BLaER1 (cell line): ENCODE results near the gene WDFY1.

Source experiments
- H3K27ac ChIP-seq: shearing (Covaris generic); formaldehyde crosslinking; 2 replicates; pipeline ENCODE4 v1.8.1; 2022
- H3K27me3 ChIP-seq: shearing (Covaris generic); formaldehyde crosslinking; 2 replicates; pipeline ENCODE4 v1.8.1; 2022
- H3K36me3 ChIP-seq: shearing (Covaris generic); formaldehyde crosslinking; 2 replicates; pipeline ENCODE4 v1.8.1; 2022
- H3K4me1 ChIP-seq: shearing (Covaris generic); formaldehyde crosslinking; 2 replicates; pipeline ENCODE4 v1.8.1; 2022
- H3K4me2 ChIP-seq: shearing (Covaris generic); formaldehyde crosslinking; 2 replicates; pipeline ENCODE4 v1.8.1; 2022
- H3K4me3 ChIP-seq: shearing (Covaris generic); formaldehyde crosslinking; 2 replicates; pipeline ENCODE4 v1.8.1; 2022
- H3K9ac ChIP-seq: shearing (Covaris generic); formaldehyde crosslinking; 2 replicates; pipeline ENCODE4 v1.8.1; 2022
- H3K9me3 ChIP-seq: shearing (Covaris generic); formaldehyde crosslinking; 2 replicates; pipeline ENCODE4 v1.8.1; 2022
- H4K20me1 ChIP-seq: shearing (Covaris generic); formaldehyde crosslinking; 2 replicates; pipeline ENCODE4 v1.8.1; 2022
- Cebpa-rat ChIP-seq: shearing (Covaris generic); IDR thresholded peaks from 2 replicates; pipeline ENCODE4 v1.8.1; 2022

The WDFY1 gene

DNA sequence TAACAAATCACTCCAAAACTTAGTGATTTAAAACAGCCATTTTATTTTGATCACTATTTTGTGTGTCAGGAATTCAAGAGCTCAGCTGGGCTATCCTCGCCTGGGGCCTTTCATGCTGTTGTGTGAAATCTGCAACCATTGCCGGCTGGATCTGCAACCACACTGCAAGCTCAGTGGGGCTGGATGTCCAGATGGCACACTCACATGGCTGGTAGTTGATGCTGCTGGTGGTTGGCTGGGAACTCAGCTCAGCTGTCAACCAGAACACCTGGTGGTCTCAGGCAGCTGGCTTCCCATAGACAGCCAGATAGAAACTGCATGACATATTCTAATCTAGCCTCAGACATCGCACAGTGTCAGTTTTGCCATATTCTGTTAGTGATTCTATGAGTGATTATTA is 77.1 kb downstream of the WDFY1 start:
- Histone ChIP-seq H4K20me1 (no peaks in the 10 kb centered on the region), H3K4me2 (no peak overlapping the region), H3K36me3 (peaks cover 17% of the 10 kb centered on the region), H3K9me3 (no peaks in the 10 kb centered on the region), H3K27ac (no peak overlapping the region), H3K9ac (no peak overlapping the region), H3K27me3 (no peaks in the 10 kb centered on the region), H3K4me3 (no peak overlapping the region), H3K4me1 (peaks cover 23% of the 10 kb centered on the region)
- no peak for TF ChIP-seq Cebpa-rat

DNA sequence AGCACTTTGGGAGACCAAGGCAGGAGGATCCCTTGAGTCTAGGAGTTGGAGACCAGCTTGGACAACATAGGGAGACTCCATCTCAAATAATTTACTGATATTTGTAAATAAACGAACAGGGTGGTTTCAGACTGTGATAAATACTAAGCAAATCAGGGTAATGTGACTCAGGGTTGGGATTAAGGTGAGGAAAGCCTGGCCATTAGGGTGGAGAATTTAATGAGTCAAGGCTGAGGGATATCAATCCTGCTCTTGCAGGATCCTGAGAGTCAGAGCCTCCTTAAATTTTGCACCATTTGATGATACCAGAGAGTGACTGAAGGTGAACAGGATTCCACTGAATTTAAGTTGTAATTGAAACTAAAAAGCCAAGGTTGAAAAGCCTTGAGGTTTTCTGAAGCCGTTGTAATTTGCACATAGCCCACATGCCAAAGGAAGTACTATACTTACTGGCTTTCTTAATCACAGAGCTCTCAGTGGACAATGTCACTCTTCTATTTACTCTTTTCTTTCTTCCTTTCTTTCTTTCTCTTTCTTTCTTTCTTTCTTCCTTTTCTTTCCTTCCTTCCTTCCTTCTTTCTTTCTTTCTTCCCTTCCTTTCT is 79.1 kb downstream of the WDFY1 start:
- H3K9ac ChIP-seq, result no peak overlapping the region
- H3K27ac ChIP-seq, result no peak overlapping the region
- H3K9me3 ChIP-seq, result no peaks in the 10 kb centered on the region
- no peak overlapping the region for H3K4me3 ChIP-seq
- peak overlapping the region; percentile 34 for H3K4me2 ChIP-seq
- H3K36me3 ChIP-seq, result peaks cover 10% of the 10 kb centered on the region
- no peaks in the 10 kb centered on the region for H4K20me1 ChIP-seq
- peaks cover 23% of the 10 kb centered on the region for H3K4me1 ChIP-seq
- no peak for TF ChIP-seq Cebpa-rat
- no peaks in the 10 kb centered on the region for H3K27me3 ChIP-seq

DNA sequence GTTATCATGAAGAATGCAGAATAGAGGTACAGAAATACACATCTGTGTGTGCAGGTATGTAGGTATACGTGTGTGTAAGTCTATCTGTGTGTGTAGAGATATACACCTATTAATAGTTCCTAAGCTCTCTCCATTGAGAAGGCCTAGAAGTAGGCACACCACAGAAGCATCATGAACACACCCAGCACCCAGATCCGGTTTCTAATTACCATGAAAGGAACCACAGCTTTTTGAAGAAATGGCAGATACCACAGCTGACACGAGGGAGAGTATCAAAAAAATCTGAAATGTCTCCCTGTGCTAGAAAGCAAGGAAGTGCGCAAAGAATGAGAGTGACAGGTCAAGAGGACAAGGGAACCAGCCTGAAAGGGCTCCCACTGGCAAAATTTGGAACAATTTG is 80.0 kb downstream of the WDFY1 start:
- TF ChIP-seq Cebpa-rat, result no peak
- H3K4me1 ChIP-seq, result peaks cover 23% of the 10 kb centered on the region
- H3K4me3 ChIP-seq, result no peak overlapping the region
- H4K20me1 ChIP-seq, result no peaks in the 10 kb centered on the region
- no peak overlapping the region for H3K9ac ChIP-seq
- H3K36me3 ChIP-seq, result peaks cover 2% of the 10 kb centered on the region
- H3K27ac ChIP-seq, result no peak overlapping the region
- no peaks in the 10 kb centered on the region for H3K9me3 ChIP-seq
- peak overlapping the region; percentile 34 for H3K4me2 ChIP-seq
- H3K27me3 ChIP-seq, result no peaks in the 10 kb centered on the region

DNA sequence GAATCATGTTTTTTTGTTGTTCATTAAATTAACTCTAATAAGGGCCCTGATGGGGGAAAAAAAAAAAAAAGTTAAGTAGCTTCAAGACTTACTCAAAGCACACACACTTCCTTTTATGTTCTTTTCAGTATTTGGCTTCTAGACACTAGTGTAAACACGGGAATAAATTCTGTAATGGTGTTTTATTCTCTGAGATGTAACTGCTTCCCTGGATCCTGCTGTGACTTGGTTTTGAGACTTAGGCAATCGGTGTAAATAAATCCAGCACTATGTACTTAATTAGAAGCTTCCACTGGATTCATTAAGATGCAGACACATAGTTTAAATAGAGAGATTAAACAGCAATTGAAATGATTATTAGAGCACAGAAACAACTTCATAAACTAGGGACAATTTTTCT is 81.6 kb downstream of the WDFY1 start:
- Histone ChIP-seq H3K9ac (no peak overlapping the region), H3K4me2 (no peak overlapping the region), H3K27ac (no peak overlapping the region), H3K4me1 (peaks cover 23% of the 10 kb centered on the region), H4K20me1 (no peaks in the 10 kb centered on the region), H3K4me3 (no peak overlapping the region), H3K9me3 (no peaks in the 10 kb centered on the region), H3K27me3 (no peaks in the 10 kb centered on the region), H3K36me3 (no peaks in the 10 kb centered on the region)
- TF ChIP-seq Cebpa-rat, result no peak

DNA sequence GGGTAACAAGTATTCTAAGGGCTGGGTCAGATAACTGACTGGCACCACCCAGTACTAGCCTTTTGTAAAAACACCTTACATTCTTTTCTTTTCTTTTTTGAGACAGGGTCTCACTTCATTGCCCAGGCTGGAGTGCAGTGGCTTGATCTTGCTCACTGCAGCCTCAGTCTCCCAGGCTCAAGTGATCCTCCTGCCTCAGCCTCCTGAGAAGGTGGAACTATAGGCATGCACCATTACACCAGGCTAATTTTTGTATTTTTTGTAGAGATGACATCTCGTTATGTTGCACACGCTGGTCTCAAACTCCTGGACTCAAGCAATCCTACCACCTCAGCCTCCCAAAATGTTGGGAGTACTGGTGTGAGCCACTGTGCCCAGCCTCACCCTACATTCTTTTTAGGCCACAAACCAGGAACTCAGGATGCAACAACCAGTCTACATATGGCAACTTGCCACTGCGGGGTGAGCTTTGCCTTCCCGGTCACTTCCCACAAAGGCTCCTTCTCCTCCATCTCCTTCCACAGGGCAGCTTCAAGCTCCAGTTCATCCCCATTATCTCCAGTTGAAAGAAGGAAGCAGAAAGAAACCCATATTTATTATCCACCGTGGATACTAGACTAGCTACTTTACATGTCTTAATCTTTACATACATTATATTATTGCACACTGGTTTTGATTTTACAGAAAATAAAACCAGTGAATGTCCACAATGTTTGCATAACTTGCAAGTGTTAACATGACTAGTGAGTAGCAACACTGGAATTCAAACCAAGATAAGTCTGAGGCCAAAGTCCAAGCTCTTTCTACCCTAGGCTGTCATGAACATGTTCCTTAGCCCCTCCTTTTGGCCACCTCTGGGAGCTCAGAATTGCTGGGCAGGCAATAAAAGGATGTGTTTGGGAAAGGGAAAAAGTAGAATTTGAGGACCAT is 84.1 kb downstream of the WDFY1 start:
- H3K27ac ChIP-seq, result no peak overlapping the region
- H3K27me3 ChIP-seq, result no peaks in the 10 kb centered on the region
- no peaks in the 10 kb centered on the region for H4K20me1 ChIP-seq
- H3K4me2 ChIP-seq, result no peak overlapping the region
- H3K9me3 ChIP-seq, result no peaks in the 10 kb centered on the region
- H3K4me1 ChIP-seq, result peaks cover 22% of the 10 kb centered on the region
- H3K36me3 ChIP-seq, result no peaks in the 10 kb centered on the region
- no peak for TF ChIP-seq Cebpa-rat
- no peak overlapping the region for H3K9ac ChIP-seq
- H3K4me3 ChIP-seq, result no peak overlapping the region

DNA sequence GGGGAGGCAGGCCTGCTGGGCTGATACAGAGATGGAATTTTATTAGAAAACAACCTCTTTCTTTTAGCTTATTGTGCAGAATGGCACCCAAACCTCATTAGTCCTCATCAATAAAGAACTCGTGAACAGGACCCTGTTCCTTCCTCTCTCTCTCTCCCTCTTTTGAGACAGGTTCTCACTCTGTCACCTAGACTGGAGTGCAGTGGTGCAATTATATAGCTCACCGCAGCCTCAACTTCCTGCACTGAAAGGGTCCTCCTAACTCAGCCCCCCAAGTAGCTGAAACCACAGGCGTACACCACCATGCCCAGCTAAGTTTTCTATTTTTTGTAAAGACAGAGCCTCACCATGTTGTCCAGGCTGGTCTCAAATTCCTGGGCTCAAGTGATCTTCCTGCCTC is 86.1 kb downstream of the WDFY1 start:
- H3K4me3 ChIP-seq, result no peak overlapping the region
- peaks cover 6% of the 10 kb centered on the region; the same call in 1 of the 2 replicates for H3K36me3 ChIP-seq
- no peak overlapping the region for H3K9ac ChIP-seq
- H3K27ac ChIP-seq, result no peak overlapping the region
- TF ChIP-seq Cebpa-rat, result no peak
- no peaks in the 10 kb centered on the region for H3K27me3 ChIP-seq
- no peak overlapping the region for H3K4me2 ChIP-seq
- no peaks in the 10 kb centered on the region for H4K20me1 ChIP-seq
- peaks cover 7% of the 10 kb centered on the region for H3K4me1 ChIP-seq
- no peaks in the 10 kb centered on the region for H3K9me3 ChIP-seq

DNA sequence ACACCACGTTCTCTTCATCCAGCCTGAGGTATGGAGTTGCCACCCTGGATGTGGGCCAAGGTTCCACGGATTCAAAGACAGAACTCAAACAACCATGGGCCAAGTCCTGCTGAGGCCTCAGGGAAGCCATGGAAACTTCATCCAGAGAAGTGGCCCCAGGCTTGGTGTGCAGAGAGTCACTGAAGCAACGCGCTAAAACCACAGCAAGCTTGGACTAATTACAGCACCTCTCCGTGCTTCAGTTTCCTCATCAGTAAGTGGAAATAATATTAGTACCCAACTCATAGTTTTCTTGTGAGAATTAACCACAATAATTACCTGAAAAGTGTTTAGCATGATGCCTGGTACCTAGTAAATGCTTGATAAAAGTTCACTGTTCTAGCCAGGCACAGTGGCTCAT is 88.6 kb downstream of the WDFY1 start:
- H3K4me1 ChIP-seq, result peaks cover 7% of the 10 kb centered on the region
- no peak overlapping the region for H3K27ac ChIP-seq
- H3K9ac ChIP-seq, result no peak overlapping the region
- TF ChIP-seq Cebpa-rat, result no peak
- H3K9me3 ChIP-seq, result no peaks in the 10 kb centered on the region
- peaks cover 14% of the 10 kb centered on the region; the same call in 1 of the 2 replicates for H3K36me3 ChIP-seq
- H4K20me1 ChIP-seq, result no peaks in the 10 kb centered on the region
- no peaks in the 10 kb centered on the region for H3K27me3 ChIP-seq
- H3K4me2 ChIP-seq, result no peak overlapping the region
- no peak overlapping the region for H3K4me3 ChIP-seq

DNA sequence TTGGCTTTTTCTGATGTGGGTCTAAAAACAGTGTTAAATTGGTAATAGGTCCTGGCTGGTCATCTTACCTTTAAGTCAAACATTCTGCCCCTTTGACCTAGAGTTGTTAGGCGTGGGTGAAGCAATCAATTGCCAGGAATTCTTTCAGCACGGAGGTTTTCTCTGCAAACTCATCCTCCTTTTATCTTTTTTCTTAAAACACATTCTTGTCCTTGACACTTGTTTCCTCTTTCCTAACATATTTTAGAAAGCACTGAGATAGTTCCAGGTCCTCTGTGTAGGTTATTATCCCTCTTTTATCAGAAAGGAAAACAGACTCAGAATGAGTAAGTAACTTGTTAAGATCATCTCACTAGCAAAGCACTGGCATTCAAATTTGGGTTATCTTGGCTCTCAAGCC is 89.1 kb downstream of the WDFY1 start:
- Histone ChIP-seq H3K4me3 (no peak overlapping the region), H3K27me3 (no peaks in the 10 kb centered on the region), H3K4me2 (no peak overlapping the region), H3K4me1 (peaks cover 7% of the 10 kb centered on the region), H4K20me1 (no peaks in the 10 kb centered on the region), H3K9ac (no peak overlapping the region), H3K9me3 (no peaks in the 10 kb centered on the region), H3K27ac (no peak overlapping the region), H3K36me3 (peaks cover 20% of the 10 kb centered on the region; the same call in 1 of the 2 replicates)
- no peak for TF ChIP-seq Cebpa-rat

DNA sequence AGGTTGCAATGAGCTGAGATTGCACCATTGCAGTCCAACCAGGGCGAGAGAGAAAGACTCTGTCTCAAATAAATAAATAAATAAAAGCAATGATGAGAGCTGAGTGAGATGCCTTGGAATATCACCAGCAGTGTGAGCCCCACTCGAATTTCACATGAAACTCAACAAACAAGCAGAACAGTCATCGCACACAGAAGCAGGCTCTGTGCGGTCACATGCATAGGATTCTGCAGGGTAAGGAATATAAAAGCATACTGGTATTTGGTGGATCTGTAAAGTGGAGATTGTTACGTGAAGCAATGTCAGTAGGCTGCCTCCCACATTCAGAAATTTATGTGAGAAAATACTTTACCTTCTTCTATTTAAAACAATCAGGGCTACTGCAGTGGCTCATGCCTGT is 89.7 kb downstream of the WDFY1 start:
- Histone ChIP-seq H3K36me3 (peaks cover 23% of the 10 kb centered on the region; the same call in 1 of the 2 replicates), H3K4me3 (no peak overlapping the region), H3K9ac (no peak overlapping the region), H3K27me3 (no peaks in the 10 kb centered on the region), H3K4me2 (no peak overlapping the region), H3K9me3 (peaks cover 4% of the 10 kb centered on the region), H4K20me1 (no peaks in the 10 kb centered on the region), H3K4me1 (peaks cover 7% of the 10 kb centered on the region), H3K27ac (no peak overlapping the region)
- no peak for TF ChIP-seq Cebpa-rat

DNA sequence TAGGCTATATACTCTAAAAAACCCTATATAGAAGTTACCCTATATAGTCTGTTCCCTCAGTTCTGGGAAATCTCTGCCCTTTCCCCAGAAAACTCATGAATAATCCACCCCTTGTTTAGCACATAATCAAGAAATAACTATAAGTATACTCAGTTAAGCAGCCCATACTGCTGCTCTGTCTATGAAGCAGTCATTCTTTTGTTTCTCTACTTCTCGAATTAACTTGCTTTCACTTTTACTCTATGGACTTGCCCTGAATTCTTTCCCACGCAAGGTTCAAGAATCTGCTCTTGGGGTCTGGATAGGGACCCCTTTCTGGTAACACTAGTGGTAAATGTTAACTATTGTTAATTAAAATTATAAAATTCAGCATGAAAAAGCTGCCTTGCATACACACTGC is 90.4 kb downstream of the WDFY1 start:
- Histone ChIP-seq H3K27ac (no peak overlapping the region), H3K4me2 (no peak overlapping the region), H3K9ac (no peak overlapping the region), H3K27me3 (no peaks in the 10 kb centered on the region), H4K20me1 (no peaks in the 10 kb centered on the region), H3K36me3 (peaks cover 28% of the 10 kb centered on the region), H3K9me3 (peaks cover 11% of the 10 kb centered on the region), H3K4me1 (peaks cover 7% of the 10 kb centered on the region), H3K4me3 (no peak overlapping the region)
- no peak for TF ChIP-seq Cebpa-rat
